ENCODE data around the gene LPP. TPM values are rescaled to one million over a fixed set of nuclear protein-coding genes. Genes with fewer than 3 reads are reported as not detected.
A peak's percentile ranks its signal among the peaks of the same experiment; 100 is the strongest.

Gene LPP
- total RNA-seq, 1 experiment from 2014 or later = 20.4 TPM

- BruUV-seq (replicated peaks) = no TSS peak
- TF ChIP-seq EZH2phosphoT487 (IDR thresholded peaks at IDR 0.05; ENCODE audit: borderline replicate concordance, low read length) = no peak
- TF ChIP-seq EZH2 (IDR thresholded peaks at IDR 0.05; ENCODE audit: low read length, unreplicated experiment) = no peak
- TF ChIP-seq, protein P1, sequence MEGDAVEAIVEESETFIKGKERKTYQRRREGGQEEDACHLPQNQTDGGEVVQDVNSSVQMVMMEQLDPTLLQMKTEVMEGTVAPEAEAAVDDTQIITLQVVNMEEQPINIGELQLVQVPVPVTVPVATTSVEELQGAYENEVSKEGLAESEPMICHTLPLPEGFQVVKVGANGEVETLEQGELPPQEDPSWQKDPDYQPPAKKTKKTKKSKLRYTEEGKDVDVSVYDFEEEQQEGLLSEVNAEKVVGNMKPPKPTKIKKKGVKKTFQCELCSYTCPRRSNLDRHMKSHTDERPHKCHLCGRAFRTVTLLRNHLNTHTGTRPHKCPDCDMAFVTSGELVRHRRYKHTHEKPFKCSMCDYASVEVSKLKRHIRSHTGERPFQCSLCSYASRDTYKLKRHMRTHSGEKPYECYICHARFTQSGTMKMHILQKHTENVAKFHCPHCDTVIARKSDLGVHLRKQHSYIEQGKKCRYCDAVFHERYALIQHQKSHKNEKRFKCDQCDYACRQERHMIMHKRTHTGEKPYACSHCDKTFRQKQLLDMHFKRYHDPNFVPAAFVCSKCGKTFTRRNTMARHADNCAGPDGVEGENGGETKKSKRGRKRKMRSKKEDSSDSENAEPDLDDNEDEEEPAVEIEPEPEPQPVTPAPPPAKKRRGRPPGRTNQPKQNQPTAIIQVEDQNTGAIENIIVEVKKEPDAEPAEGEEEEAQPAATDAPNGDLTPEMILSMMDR (conservative IDR thresholded peaks at IDR 0.05; ENCODE audit: low read depth, low read length) = no peak
- peaks cover 84% of the 10 kb centered on the region for H3K4me1 ChIP-seq (ENCODE audit: insufficient read depth, low read length)
- H3K9ac ChIP-seq (ENCODE audit: low read length) = peak overlapping the region; percentile 77
- ChIA-PET POLR2A (ENCODE audit: unreplicated experiment) (interaction anchor here (0.6 to 1.0 kb wide), 3 partner anchors 30 to 522 kb away, joined by 3 to 5 read pairs (median 5); partner anchors contain the start of gene LPP), CTCF (interaction anchor here (0.6 kb wide), 1 partner anchor 26 kb away, joined by 3 read pairs; no protein-coding TSS in a partner anchor)
- peaks cover 50% of the 10 kb centered on the region for H3K79me2 ChIP-seq (ENCODE audit: low read length)
- H3K36me3 ChIP-seq (ENCODE audit: low read depth, low read length) = no peaks in the 10 kb centered on the region
- H3K9me2 ChIP-seq (replicated peaks; ENCODE audit: low read length) = no peaks in the 10 kb centered on the region
- peak overlapping the region; percentile 96 for H3K27ac ChIP-seq (ENCODE audit: low read length)
- no peaks in the 10 kb centered on the region for H3K27me3 ChIP-seq (ENCODE audit: low read length)
- peaks cover 10% of the 10 kb centered on the region for H3F3A ChIP-seq (ENCODE audit: low read length, unreplicated experiment)
- no peak overlapping the region for H2AFZ ChIP-seq (ENCODE audit: low read length)
- no peaks in the 10 kb centered on the region for H4K20me1 ChIP-seq (ENCODE audit: low read length)
- intact Hi-C loops (cut with micrococcal nuclease) = loop anchor here (5.0 to 10.0 kb wide), 2 partner anchors 350 to 688 kb away; no protein-coding TSS in a partner anchor
- peak overlapping the region; percentile 72; the same call in 1 of the 2 replicates for H3K4me3 ChIP-seq (ENCODE audit: low read length)
- no peaks in the 10 kb centered on the region for H3K9me3 ChIP-seq (ENCODE audit: low read length)
- DNase-seq = peak; percentile 65
- H3K4me2 ChIP-seq (ENCODE audit: low read length) = peak overlapping the region; percentile 96
- ATAC-seq = no peak
Measured at GRCh38 chr3:188264226-188265207, 110.6 kb downstream of the LPP start.

- Histone ChIP-seq H2AFZ (ENCODE audit: low read length) (peak overlapping the region; percentile 69), H3K79me2 (ENCODE audit: low read length) (peaks cover 53% of the 10 kb centered on the region), H3K9ac (ENCODE audit: low read length) (peak overlapping the region; percentile 77), H3K9me3 (ENCODE audit: low read length) (no peaks in the 10 kb centered on the region), H3K4me2 (ENCODE audit: low read length) (peak overlapping the region; percentile 96), H3K27me3 (ENCODE audit: low read length) (no peaks in the 10 kb centered on the region), H3K4me3 (ENCODE audit: low read length) (peak overlapping the region; percentile 72), H3K27ac (ENCODE audit: low read length) (peak overlapping the region; percentile 96), H4K20me1 (ENCODE audit: low read length) (no peaks in the 10 kb centered on the region), H3F3A (ENCODE audit: low read length, unreplicated experiment) (peaks cover 10% of the 10 kb centered on the region), H3K36me3 (ENCODE audit: low read depth, low read length) (no peaks in the 10 kb centered on the region), H3K9me2 (replicated peaks; ENCODE audit: low read length) (no peaks in the 10 kb centered on the region), H3K4me1 (ENCODE audit: insufficient read depth, low read length) (peaks cover 86% of the 10 kb centered on the region)
- DNase-seq (peak; percentile 49), ATAC-seq (no peak)
- intact Hi-C loops (cut with micrococcal nuclease) = loop anchor here (1.0 to 10.0 kb wide), 5 partner anchors 22 to 686 kb away; no protein-coding TSS in a partner anchor
- TF ChIP-seq, protein P1 (conservative IDR thresholded peaks at IDR 0.05; ENCODE audit: low read depth, low read length) = no peak
- ChIA-PET POLR2A (ENCODE audit: unreplicated experiment) (interaction anchor here (0.6 kb wide), 1 partner anchor 684 kb away, joined by 3 read pairs; no protein-coding TSS in a partner anchor), CTCF (interaction anchor here (0.5 kb wide), 1 partner anchor 524 kb away, joined by 4 read pairs; no protein-coding TSS in a partner anchor)
- TSS peak; percentile 29 for BruUV-seq (replicated peaks)
Measured at GRCh38 chr3:188266562-188267274, 112.8 kb downstream of the LPP start.

All from PC-3 (cell line).